Esophagus squamous epithelium (tissue), 5 donors: ENCODE measurements around the gene EPB41L1. TPM values are rescaled to one million over a fixed set of nuclear protein-coding genes. Genes with fewer than 3 reads are reported as not detected.

Experiments used
- DNase-seq: peaks from one replicate; lab custom pipeline; 2025; lab: John Stamatoyannopoulos, UW
- H3K27ac ChIP-seq, 4 donors: fragments of 200-600 bp; sonication (generic); one replicate each; pipeline ENCODE4 v1.5.1; 2016 to 2019; ENCODE audit warnings: mild to moderate bottlenecking in 1 of 4
- H3K27me3 ChIP-seq, 4 donors: fragments of 200-600 bp; sonication (generic); 1 replicate in 3 of 4; 2 replicates in 1 of 4; pipeline versions ENCODE4 v1.5.1 to v1.6.0; 2017 to 2021; ENCODE audit warnings: antibody characterized with exemption in 1 of 4
- H3K36me3 ChIP-seq, 3 donors: fragments of 200-600 bp; sonication (generic); one replicate each; pipeline ENCODE4 v1.5.1; 2016 to 2019
- H3K4me1 ChIP-seq, 3 donors: fragments of 200-600 bp; sonication (generic); one replicate each; pipeline ENCODE4 v1.5.1; 2017 to 2019
- H3K4me3 ChIP-seq, 4 donors: fragments of 200-600 bp; sonication (generic); 1 replicate in 3 of 4; 2 replicates in 1 of 4; pipeline ENCODE4 v1.5.1; 2016 to 2019; ENCODE audit warnings: mild to moderate bottlenecking in 2 of 4, moderate library complexity in 1 of 4
- H3K9me3 ChIP-seq, 3 donors: fragments of 200-600 bp; sonication (generic); one replicate each; pipeline ENCODE4 v1.5.1; 2016 to 2019
- POLR2A ChIP-seq, 4 donors: fragments of 450-650 bp; IDR thresholded peaks; one replicate each; pipeline ENCODE4 v1.6.1; 2017; ENCODE audit warnings: antibody characterized with exemption in 4 of 4, mild to moderate bottlenecking in 4 of 4, moderate library complexity in 3 of 4
- WGBS, 2 donors: methylation state at CpG; one replicate each; pipeline ENCODE4 v1.1.5; 2018; 5-methylcytosine and 5-hydroxymethylcytosine counted together
- intact Hi-C: fragments of 100-400 bp; cut with DNase I; formaldehyde crosslinking; loops from one replicate; pipeline ENCODE4 v1.15.0; 2022
- total RNA-seq, 4 donors: library from RNA; depleted of rRNA; stranded (reverse); fragments of >200 nt; gene quantifications; one replicate each; pipeline ENCODE4 v1.1.0, GENCODE V29; 2016
- TF ChIP-seq, protein P1 (sequence below), 6 experiments: fragments of 450-650 bp in 4 of 6; fragments of 200-600 bp in 2 of 6; sonication (generic) in 2 of 6; IDR thresholded peaks; one replicate each; pipeline ENCODE4 v1.5.1; 2016 to 2019; ENCODE audit warnings: antibody characterized with exemption in 6 of 6, mild to moderate bottlenecking in 4 of 6, moderate library complexity in 4 of 6
- donor health status: DM: yes; HTN: yes; CAD: no.

EPB41L1 gene
- total RNA-seq, 4 donors from 2014 or later: 39.1 to 112 (median 85.7) TPM

- TF ChIP-seq, protein P1, sequence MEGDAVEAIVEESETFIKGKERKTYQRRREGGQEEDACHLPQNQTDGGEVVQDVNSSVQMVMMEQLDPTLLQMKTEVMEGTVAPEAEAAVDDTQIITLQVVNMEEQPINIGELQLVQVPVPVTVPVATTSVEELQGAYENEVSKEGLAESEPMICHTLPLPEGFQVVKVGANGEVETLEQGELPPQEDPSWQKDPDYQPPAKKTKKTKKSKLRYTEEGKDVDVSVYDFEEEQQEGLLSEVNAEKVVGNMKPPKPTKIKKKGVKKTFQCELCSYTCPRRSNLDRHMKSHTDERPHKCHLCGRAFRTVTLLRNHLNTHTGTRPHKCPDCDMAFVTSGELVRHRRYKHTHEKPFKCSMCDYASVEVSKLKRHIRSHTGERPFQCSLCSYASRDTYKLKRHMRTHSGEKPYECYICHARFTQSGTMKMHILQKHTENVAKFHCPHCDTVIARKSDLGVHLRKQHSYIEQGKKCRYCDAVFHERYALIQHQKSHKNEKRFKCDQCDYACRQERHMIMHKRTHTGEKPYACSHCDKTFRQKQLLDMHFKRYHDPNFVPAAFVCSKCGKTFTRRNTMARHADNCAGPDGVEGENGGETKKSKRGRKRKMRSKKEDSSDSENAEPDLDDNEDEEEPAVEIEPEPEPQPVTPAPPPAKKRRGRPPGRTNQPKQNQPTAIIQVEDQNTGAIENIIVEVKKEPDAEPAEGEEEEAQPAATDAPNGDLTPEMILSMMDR (IDR thresholded peaks at IDR 0.05): no peak
- no peak for TF ChIP-seq POLR2A (IDR thresholded peaks at IDR 0.05)
- peaks cover 0 to 61% (median 16%) of the 10 kb centered on the region in 3 donors for H3K36me3 ChIP-seq
- no peak for DNase-seq
- H3K4me1 ChIP-seq: no peaks in the 10 kb centered on the region
- no peak overlapping the region for H3K4me3 ChIP-seq
- H3K27me3 ChIP-seq: no peaks in the 10 kb centered on the region
- WGBS, 2 donors: 51 to 54% methylated on average over 3 of the region's 3 CpGs
- intact Hi-C loops: no loop called here
- no peak overlapping the region for H3K27ac ChIP-seq
- no peaks in the 10 kb centered on the region for H3K9me3 ChIP-seq
These were observed 75.5 kb downstream of the EPB41L1 start for GRCh38 chr20:36230019-36230418.

- Histone ChIP-seq H3K9me3 (no peaks in the 10 kb centered on the region), H3K4me3 (no peak overlapping the region), H3K27ac (no peak overlapping the region), H3K4me1 (peaks cover 0 to 8% (median 6%) of the 10 kb centered on the region in 3 donors), H3K27me3 (no peaks in the 10 kb centered on the region), H3K36me3 (peaks cover 0 to 47% (median 16%) of the 10 kb centered on the region in 3 donors)
- DNase-seq: no peak
- 87 to 93% methylated on average over 3 to 6 of the region's 7 CpGs for whole genome bisulfite sequencing, 2 donors
- intact Hi-C loops: no loop called here
- TF ChIP-seq, protein P1 (IDR thresholded peaks at IDR 0.05): no peak
- no peak for TF ChIP-seq POLR2A (IDR thresholded peaks at IDR 0.05)
These were observed 76.8 kb downstream of the EPB41L1 start for GRCh38 chr20:36231331-36231730.

GRCh38 chr20:36234771-36235320 is 80.3 kb downstream of the EPB41L1 start:
- DNase-seq: no peak
- WGBS, 2 donors: 55 to 74% methylated on average over 3 to 4 of the region's 4 CpGs
- peaks cover 13 to 33% (median 21%) of the 10 kb centered on the region in 3 donors for H3K4me1 ChIP-seq
- no peaks in the 10 kb centered on the region for H3K9me3 ChIP-seq
- no peak overlapping the region for H3K4me3 ChIP-seq
- TF ChIP-seq, protein P1 (IDR thresholded peaks at IDR 0.05): no peak
- H3K27me3 ChIP-seq: no peaks in the 10 kb centered on the region
- H3K27ac ChIP-seq: no peak overlapping the region
- peaks cover under 1 to 17% (median 3%) of the 10 kb centered on the region in 3 donors for H3K36me3 ChIP-seq
- intact Hi-C loops: no loop called here

DNA sequence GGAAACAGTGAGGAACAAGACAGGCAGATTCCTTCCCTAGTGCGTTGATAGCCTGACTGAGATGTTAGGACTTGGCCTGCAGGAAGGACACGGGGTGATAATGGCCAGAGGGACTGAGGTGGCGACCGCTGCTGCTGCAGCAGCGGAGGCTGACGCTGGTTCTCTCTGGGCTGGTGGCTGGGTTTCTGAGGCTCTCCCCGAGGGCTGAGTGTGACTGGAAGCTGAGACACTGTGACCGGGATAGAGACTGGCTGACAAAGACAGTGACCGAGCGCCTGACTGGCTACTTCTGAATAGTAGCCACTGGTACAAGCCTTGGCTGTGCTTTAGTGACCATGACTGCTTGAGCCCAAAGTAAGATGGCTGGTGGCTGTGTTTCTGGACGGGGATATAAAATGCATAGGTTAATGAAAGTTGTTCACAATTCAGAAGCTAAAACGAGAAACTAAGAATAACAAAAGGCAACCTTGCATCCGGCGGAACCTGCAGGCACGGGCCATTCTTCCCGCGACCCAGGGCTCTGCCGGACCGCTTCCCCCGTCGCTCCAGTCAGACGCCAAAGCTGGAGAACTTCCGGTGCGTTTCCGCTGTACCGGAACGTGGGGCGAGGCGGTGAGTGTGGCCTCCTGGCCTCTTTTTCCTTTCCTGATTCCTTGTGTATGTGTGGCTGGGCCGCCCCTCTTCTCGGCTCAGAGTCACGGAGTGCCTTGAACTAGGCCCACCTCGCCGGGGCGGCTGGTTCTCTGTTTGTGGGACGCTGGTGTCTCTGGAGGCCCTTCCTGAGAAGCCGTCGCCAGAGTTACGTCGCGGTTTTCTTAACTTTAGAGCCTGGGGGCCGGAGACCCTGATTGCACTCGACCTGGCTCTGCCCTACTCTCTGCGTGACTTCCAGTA is 81.6 kb downstream of the EPB41L1 start, which contains the start of gene AAR2:
AAR2 (plus strand) TSS at position 587 of the 894 bp plus-strand sequence. CDS start 3,391 bp downstream, outside the sequence.
- Histone ChIP-seq H3K4me3 (peak within 1 kb of the TSS; percentile 70 to 83 (median 72)), H3K4me1 (peaks cover 13 to 40% (median 21%) of the 10 kb centered on the region in 3 donors), H3K27me3 (no peaks in the 10 kb centered on the region), H3K27ac (peak within 1 kb of the TSS; percentile 66 to 91 (median 88)), H3K36me3 (peaks cover 9 to 17% (median 9%) of the 10 kb centered on the region in 3 donors), H3K9me3 (no peaks in the 10 kb centered on the region)
- WGBS, 2 donors: 14 to 17% methylated on average over 38 to 43 of the region's 44 CpGs
- TF ChIP-seq, protein P1 (IDR thresholded peaks at IDR 0.05): peak in 1 of 6 experiments; percentile 36
- TF ChIP-seq POLR2A (IDR thresholded peaks at IDR 0.05): peak in 1 of 4 donors; percentile 23
- intact Hi-C loops: no loop called here
- DNase-seq: no peak

DNA sequence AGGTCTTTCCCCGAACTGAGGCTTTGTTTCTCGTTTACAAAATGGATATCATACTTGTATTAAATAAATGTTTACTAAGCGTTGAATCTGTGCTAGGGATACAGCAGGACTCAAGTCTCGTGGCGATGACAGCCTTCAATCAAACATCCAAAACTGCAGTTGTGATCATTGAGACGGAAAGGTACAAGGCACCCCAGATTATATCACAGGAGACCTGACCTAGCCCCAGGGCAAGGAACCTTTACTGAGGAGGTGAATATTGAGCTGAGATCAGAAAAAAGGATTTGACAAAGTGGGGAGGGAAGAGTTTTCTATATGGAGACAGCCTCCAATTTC is 82.2 kb downstream of the EPB41L1 start:
- intact Hi-C loops: no loop called here
- H3K27ac ChIP-seq: peak overlapping the region; percentile 66 to 91 (median 88)
- no peak for DNase-seq
- peaks cover 13 to 23% (median 14%) of the 10 kb centered on the region in 3 donors for H3K36me3 ChIP-seq
- peak overlapping the region; percentile 70 to 83 (median 72) for H3K4me3 ChIP-seq
- H3K4me1 ChIP-seq: peaks cover 13 to 40% (median 21%) of the 10 kb centered on the region in 3 donors
- no peaks in the 10 kb centered on the region for H3K9me3 ChIP-seq
- TF ChIP-seq POLR2A (IDR thresholded peaks at IDR 0.05): no peak
- TF ChIP-seq, protein P1 (IDR thresholded peaks at IDR 0.05): no peak
- WGBS, 2 donors: 0 to 2% methylated on average over 5 to 6 of the region's 6 CpGs
- H3K27me3 ChIP-seq: no peaks in the 10 kb centered on the region
